HepG2 (cell line): ENCODE measurements around the gene GFPT1. TPM values are rescaled to one million over a fixed set of nuclear protein-coding genes. Genes with fewer than 3 reads are reported as not detected.

Source experiments
- ERF ChIP-seq: IDR thresholded peaks from 2 replicates; pipeline ENCODE4 v1.6.1; 2018; ENCODE audit warnings: missing biosample characterization, missing genetic modification reagents
- MED1 ChIP-seq: sonication (generic); formaldehyde crosslinking; IDR thresholded peaks from 2 replicates; pipeline ENCODE4 v1.4.0; 2020; ENCODE audit warnings: missing genetic modification reagents
- NR2F1 ChIP-seq, 2 experiments: fragments of 450-650 bp in 1 of 2; formaldehyde crosslinking in 1 of 2; IDR thresholded peaks; 2 replicates each; pipeline versions ENCODE4 v1.5.0 to v1.6.1; 2016 to 2020; ENCODE audit warnings: mild to moderate bottlenecking in 1 of 2, missing compliant biosample characterization in 1 of 2, missing genetic modification reagents in 1 of 2, moderate library complexity in 1 of 2
- SRF ChIP-seq: IDR thresholded peaks from 2 replicates; pipeline ENCODE4 v1.6.1; 2011; ENCODE audit warnings: mild to moderate bottlenecking, low read depth, low read length, moderate library complexity
- TCF7L2 ChIP-seq: IDR thresholded peaks from 2 replicates; pipeline ENCODE4 v1.6.1; 2011; ENCODE audit warnings: mild to moderate bottlenecking, low read depth, low read length, moderate library complexity
- ZEB1 ChIP-seq: IDR thresholded peaks from 2 replicates; pipeline ENCODE4 v1.6.1; 2012; ENCODE audit warnings: mild to moderate bottlenecking, low read depth, inconsistent platforms; ENCODE audit not compliant: insufficient replicate concordance
- ZNF124 ChIP-seq: sonication (generic); formaldehyde crosslinking; IDR thresholded peaks from 2 replicates; pipeline ENCODE4 v1.4.0; 2020; ENCODE audit warnings: missing genetic modification reagents
- ZNF251 ChIP-seq: sonication (generic); formaldehyde crosslinking; IDR thresholded peaks from 2 replicates; pipeline ENCODE4 v1.9.0; 2021; ENCODE audit warnings: mild to moderate bottlenecking, missing genetic modification reagents
- ZNF720 ChIP-seq: sonication (generic); formaldehyde crosslinking; IDR thresholded peaks from 2 replicates; pipeline ENCODE4 v1.4.0; 2020; ENCODE audit warnings: missing genetic modification reagents
- ZNF775 ChIP-seq: sonication (generic); formaldehyde crosslinking; IDR thresholded peaks from 2 replicates; pipeline ENCODE4 v1.4.0; 2020; ENCODE audit warnings: missing genetic modification reagents, mild to moderate bottlenecking, moderate library complexity, borderline replicate concordance
- ZNF777 ChIP-seq: sonication (generic); formaldehyde crosslinking; IDR thresholded peaks from 2 replicates; pipeline ENCODE4 v1.4.0; 2020; ENCODE audit warnings: missing genetic modification reagents
- polyA plus RNA-seq, 8 experiments: library from polyadenylated mRNA; depleted of rRNA in 3 of 8; stranded (reverse) in 7 of 8; unstranded in 1 of 8; fragments of >200 nt; fragmentation: Illumina TruSeq in 4 of 8; extraction: Trizol in 4 of 8; gene quantifications; 2 replicates each; pipeline versions ENCODE4 v1.2.1 to v1.2.3, GENCODE V29; 2011 to 2016; ENCODE audit warnings: low read depth in 4 of 8, missing spikeins in 1 of 8, mixed read lengths in 1 of 8; ENCODE audit not compliant: insufficient read depth in 1 of 8
- total RNA-seq, 5 experiments: library from RNA; depleted of rRNA; stranded (reverse); fragments of >200 nt; fragmentation: Illumina TruSeq; extraction: Trizol; gene quantifications; 2 replicates each; pipeline ENCODE4 v1.2.3, GENCODE V29; 2016; ENCODE audit warnings: low read depth in 1 of 5
- TF ChIP-seq, protein P1 (sequence below): sonication (generic); formaldehyde crosslinking; IDR thresholded peaks from one replicate; pipeline ENCODE4 v1.5.1; 2020; ENCODE audit warnings: mild to moderate bottlenecking, missing genetic modification reagents; ENCODE audit errors: not compliant biosample characterization
- TF ChIP-seq, protein P2 (sequence below): sonication (generic); formaldehyde crosslinking; IDR thresholded peaks from 2 replicates; pipeline ENCODE4 v1.8.0; 2022; ENCODE audit warnings: mild to moderate bottlenecking, missing genetic modification reagents; ENCODE audit not compliant: insufficient replicate concordance
- TF ChIP-seq, protein P3 (sequence below): sonication (generic); formaldehyde crosslinking; IDR thresholded peaks from 2 replicates; pipeline ENCODE4 v1.4.0; 2020; ENCODE audit warnings: missing genetic modification reagents
- TF ChIP-seq, protein P4 (sequence below): sonication (generic); formaldehyde crosslinking; IDR thresholded peaks from 2 replicates; pipeline ENCODE4 v1.4.0; 2020; ENCODE audit warnings: mild to moderate bottlenecking, low read depth, missing genetic modification reagents

The GFPT1 gene
- total and polyA plus RNA-seq, 2 of the 13 experiments (the other 11 are each of a cell fraction or from before 2014, with no cell fraction given): 24.0 to 84.9 TPM

DNA sequence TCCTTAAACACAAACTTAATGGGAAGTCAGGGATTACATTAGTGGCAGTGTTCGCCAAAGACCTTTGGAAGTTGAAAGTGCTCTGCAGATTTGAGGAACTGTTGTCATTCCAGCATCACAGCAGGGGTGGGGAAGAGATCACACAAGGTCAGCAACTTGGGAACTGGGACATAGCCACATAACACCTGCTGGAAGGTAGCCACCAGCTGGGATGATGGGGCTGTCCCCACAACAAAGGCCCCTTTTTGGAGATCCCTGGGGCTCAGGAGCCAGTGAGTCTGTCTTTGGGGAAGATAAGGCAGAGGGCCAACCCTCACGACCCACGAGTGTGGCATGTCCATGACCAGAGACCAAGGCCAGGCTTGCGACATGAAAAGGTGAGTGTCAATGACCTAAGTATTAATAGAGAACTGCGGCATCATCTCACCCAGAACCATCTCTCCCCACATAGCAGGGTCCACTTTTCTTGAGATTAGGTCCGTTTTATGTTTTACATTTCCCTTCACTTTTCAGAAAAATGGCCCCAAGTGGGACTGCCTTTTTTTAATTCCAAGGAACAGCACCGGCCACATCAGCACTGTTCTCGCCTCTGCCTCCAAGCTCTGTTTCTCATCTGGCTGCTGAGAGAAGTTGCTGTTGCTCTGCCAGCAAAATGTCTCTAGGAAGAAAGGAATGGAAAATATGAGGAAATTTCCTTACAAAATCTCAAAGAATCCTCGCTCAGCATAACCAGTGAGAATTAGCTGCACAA lies 106.9 kb downstream of the GFPT1 start (continued):
- TF ChIP-seq, protein P1, sequence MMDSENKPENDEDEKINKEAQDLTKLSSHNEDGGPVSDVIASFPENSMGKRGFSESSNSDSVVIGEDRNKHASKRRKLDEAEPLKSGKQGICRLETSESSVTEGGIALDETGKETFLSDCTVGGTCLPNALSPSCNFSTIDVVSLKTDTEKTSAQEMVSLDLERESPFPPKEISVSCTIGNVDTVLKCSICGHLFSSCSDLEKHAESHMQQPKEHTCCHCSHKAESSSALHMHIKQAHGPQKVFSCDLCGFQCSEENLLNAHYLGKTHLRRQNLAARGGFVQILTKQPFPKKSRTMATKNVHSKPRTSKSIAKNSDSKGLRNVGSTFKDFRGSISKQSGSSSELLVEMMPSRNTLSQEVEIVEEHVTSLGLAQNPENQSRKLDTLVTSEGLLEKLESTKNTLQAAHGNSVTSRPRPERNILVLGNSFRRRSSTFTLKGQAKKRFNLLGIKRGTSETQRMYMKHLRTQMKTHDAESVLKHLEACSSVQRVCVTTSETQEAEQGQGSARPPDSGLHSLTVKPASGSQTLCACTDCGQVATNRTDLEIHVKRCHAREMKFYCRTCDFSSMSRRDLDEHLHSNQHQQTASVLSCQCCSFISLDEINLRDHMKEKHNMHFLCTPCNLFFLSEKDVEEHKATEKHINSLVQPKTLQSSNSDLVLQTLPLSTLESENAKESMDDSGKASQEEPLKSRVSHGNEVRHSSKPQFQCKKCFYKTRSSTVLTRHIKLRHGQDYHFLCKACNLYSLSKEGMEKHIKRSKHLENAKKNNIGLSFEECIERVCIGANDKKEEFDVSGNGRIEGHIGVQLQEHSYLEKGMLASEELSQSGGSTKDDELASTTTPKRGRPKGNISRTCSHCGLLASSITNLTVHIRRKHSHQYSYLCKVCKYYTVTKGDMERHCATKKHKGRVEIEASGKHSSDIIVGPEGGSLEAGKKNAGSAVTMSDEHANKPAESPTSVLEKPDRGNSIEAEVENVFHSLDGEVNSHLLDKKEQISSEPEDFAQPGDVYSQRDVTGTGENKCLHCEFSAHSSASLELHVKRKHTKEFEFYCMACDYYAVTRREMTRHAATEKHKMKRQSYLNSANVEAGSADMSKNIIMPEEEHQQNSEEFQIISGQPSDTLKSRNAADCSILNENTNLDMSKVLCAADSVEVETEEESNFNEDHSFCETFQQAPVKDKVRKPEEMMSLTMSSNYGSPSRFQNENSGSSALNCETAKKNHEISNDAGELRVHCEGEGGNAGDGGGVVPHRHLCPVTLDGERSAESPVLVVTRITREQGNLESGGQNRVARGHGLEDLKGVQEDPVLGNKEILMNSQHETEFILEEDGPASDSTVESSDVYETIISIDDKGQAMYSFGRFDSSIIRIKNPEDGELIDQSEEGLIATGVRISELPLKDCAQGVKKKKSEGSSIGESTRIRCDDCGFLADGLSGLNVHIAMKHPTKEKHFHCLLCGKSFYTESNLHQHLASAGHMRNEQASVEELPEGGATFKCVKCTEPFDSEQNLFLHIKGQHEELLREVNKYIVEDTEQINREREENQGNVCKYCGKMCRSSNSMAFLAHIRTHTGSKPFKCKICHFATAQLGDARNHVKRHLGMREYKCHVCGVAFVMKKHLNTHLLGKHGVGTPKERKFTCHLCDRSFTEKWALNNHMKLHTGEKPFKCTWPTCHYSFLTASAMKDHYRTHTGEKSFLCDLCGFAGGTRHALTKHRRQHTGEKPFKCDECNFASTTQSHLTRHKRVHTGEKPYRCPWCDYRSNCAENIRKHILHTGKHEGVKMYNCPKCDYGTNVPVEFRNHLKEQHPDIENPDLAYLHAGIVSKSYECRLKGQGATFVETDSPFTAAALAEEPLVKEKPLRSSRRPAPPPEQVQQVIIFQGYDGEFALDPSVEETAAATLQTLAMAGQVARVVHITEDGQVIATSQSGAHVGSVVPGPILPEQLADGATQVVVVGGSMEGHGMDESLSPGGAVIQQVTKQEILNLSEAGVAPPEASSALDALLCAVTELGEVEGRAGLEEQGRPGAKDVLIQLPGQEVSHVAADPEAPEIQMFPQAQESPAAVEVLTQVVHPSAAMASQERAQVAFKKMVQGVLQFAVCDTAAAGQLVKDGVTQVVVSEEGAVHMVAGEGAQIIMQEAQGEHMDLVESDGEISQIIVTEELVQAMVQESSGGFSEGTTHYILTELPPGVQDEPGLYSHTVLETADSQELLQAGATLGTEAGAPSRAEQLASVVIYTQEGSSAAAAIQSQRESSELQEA (CRISPR knock-in tag): no peak
- TF ChIP-seq ERF (CRISPR knock-in tag) (no peak), ZNF124 (CRISPR knock-in tag) (0 out of 2 replicates have a peak, but pooled peaks have one; percentile 23), ZNF720 (CRISPR knock-in tag) (no peak), ZEB1 (peak; percentile 85), SRF (no peak), MED1 (CRISPR knock-in tag) (peak; percentile 64; the same call in 1 of the 2 replicates), ZNF777 (CRISPR knock-in tag) (no peak), ZNF251 (CRISPR knock-in tag) (no peak), NR2F1 (CRISPR knock-in tag; IDR thresholded peaks at IDR 0.05) (peak; percentile 9 to 37; a peak in 1 of 4 replicates), TCF7L2 (peak; percentile 72; the same call in 1 of the 2 replicates), ZNF775 (CRISPR knock-in tag) (no peak)
- TF ChIP-seq, protein P2, sequence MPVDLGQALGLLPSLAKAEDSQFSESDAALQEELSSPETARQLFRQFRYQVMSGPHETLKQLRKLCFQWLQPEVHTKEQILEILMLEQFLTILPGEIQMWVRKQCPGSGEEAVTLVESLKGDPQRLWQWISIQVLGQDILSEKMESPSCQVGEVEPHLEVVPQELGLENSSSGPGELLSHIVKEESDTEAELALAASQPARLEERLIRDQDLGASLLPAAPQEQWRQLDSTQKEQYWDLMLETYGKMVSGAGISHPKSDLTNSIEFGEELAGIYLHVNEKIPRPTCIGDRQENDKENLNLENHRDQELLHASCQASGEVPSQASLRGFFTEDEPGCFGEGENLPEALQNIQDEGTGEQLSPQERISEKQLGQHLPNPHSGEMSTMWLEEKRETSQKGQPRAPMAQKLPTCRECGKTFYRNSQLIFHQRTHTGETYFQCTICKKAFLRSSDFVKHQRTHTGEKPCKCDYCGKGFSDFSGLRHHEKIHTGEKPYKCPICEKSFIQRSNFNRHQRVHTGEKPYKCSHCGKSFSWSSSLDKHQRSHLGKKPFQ (CRISPR knock-in tag): no peak
- TF ChIP-seq, protein P3, sequence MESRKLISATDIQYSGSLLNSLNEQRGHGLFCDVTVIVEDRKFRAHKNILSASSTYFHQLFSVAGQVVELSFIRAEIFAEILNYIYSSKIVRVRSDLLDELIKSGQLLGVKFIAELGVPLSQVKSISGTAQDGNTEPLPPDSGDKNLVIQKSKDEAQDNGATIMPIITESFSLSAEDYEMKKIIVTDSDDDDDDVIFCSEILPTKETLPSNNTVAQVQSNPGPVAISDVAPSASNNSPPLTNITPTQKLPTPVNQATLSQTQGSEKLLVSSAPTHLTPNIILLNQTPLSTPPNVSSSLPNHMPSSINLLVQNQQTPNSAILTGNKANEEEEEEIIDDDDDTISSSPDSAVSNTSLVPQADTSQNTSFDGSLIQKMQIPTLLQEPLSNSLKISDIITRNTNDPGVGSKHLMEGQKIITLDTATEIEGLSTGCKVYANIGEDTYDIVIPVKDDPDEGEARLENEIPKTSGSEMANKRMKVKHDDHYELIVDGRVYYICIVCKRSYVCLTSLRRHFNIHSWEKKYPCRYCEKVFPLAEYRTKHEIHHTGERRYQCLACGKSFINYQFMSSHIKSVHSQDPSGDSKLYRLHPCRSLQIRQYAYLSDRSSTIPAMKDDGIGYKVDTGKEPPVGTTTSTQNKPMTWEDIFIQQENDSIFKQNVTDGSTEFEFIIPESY: peak; percentile 41; the same call in 1 of the 2 replicates
- TF ChIP-seq, protein P4, sequence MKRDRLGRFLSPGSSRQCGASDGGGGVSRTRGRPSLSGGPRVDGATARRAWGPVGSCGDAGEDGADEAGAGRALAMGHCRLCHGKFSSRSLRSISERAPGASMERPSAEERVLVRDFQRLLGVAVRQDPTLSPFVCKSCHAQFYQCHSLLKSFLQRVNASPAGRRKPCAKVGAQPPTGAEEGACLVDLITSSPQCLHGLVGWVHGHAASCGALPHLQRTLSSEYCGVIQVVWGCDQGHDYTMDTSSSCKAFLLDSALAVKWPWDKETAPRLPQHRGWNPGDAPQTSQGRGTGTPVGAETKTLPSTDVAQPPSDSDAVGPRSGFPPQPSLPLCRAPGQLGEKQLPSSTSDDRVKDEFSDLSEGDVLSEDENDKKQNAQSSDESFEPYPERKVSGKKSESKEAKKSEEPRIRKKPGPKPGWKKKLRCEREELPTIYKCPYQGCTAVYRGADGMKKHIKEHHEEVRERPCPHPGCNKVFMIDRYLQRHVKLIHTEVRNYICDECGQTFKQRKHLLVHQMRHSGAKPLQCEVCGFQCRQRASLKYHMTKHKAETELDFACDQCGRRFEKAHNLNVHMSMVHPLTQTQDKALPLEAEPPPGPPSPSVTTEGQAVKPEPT (CRISPR knock-in tag): no peak
